H1 (cell line): ENCODE measurements around the gene BFSP2.

Experiments used
- BCL11A ChIP-seq, 2 experiments: IDR thresholded peaks; one replicate each; pipeline ENCODE4 v1.6.1; 2011; ENCODE audit warnings: low read depth in 2 of 2, low read length in 2 of 2, mild to moderate bottlenecking in 2 of 2
- EZH2 ChIP-seq: fragments of 200-600 bp; sonication (generic); IDR thresholded peaks from 2 replicates; pipeline ENCODE4 v1.7.1; 2012; ENCODE audit warnings: low read depth, mild to moderate bottlenecking, moderate library complexity, low read length, inconsistent platforms; ENCODE audit not compliant: severe bottlenecking
- FOSL1 ChIP-seq: IDR thresholded peaks from 2 replicates; pipeline ENCODE4 v1.6.1; 2011; ENCODE audit warnings: mild to moderate bottlenecking, low read depth, low read length, moderate library complexity; ENCODE audit not compliant: insufficient read depth
- GABPA ChIP-seq: IDR thresholded peaks from 2 replicates; pipeline ENCODE4 v1.6.1; 2011; ENCODE audit warnings: mild to moderate bottlenecking, low read length, moderate library complexity, borderline replicate concordance; ENCODE audit not compliant: insufficient read depth
- POLR2A ChIP-seq, 2 experiments: IDR thresholded peaks; 1 replicate in 1 of 2; 2 replicates in 1 of 2; pipeline ENCODE4 v1.6.1; 2011; ENCODE audit warnings: low read depth in 2 of 2, low read length in 2 of 2, mild to moderate bottlenecking in 2 of 2; ENCODE audit errors: control extremely low read depth in 1 of 2
- RFX5 ChIP-seq: IDR thresholded peaks from 2 replicates; pipeline ENCODE4 v1.6.1; 2011; ENCODE audit warnings: low read depth, low read length, improper control_type of control experiment, borderline replicate concordance
- SP1 ChIP-seq: IDR thresholded peaks from 2 replicates; pipeline ENCODE4 v1.6.1; 2011; ENCODE audit warnings: low read depth, low read length
- SRF ChIP-seq: IDR thresholded peaks from 2 replicates; pipeline ENCODE4 v1.6.1; 2011; ENCODE audit warnings: mild to moderate bottlenecking, low read depth, low read length, moderate library complexity
- TEAD4 ChIP-seq: IDR thresholded peaks from 2 replicates; pipeline ENCODE4 v1.6.1; 2012; ENCODE audit warnings: low read depth, low read length, inconsistent platforms, mixed read lengths
- YY1 ChIP-seq: IDR thresholded peaks from 2 replicates; pipeline ENCODE4 v1.6.1; 2011; ENCODE audit warnings: low read depth, mild to moderate bottlenecking, low read length
- TF ChIP-seq, protein P1 (sequence below), 3 experiments: IDR thresholded peaks; 1 replicate in 2 of 3; 2 replicates in 1 of 3; pipeline versions ENCODE4 v1.5.1 to v1.6.1; 2011; ENCODE audit warnings: low read length in 3 of 3, mild to moderate bottlenecking in 3 of 3, inconsistent platforms in 2 of 3, low read depth in 1 of 3, moderate library complexity in 1 of 3; ENCODE audit not compliant: insufficient read depth in 1 of 3; ENCODE audit errors: control extremely low read depth in 1 of 3
- TF ChIP-seq, protein P2 (sequence below): IDR thresholded peaks from 2 replicates; pipeline ENCODE4 v1.6.1; 2011; ENCODE audit warnings: low read length, improper control_type of control experiment
- TF ChIP-seq, protein P3 (sequence below): IDR thresholded peaks from 2 replicates; pipeline ENCODE4 v1.6.1; 2012; ENCODE audit warnings: low read length, inconsistent platforms

DNA sequence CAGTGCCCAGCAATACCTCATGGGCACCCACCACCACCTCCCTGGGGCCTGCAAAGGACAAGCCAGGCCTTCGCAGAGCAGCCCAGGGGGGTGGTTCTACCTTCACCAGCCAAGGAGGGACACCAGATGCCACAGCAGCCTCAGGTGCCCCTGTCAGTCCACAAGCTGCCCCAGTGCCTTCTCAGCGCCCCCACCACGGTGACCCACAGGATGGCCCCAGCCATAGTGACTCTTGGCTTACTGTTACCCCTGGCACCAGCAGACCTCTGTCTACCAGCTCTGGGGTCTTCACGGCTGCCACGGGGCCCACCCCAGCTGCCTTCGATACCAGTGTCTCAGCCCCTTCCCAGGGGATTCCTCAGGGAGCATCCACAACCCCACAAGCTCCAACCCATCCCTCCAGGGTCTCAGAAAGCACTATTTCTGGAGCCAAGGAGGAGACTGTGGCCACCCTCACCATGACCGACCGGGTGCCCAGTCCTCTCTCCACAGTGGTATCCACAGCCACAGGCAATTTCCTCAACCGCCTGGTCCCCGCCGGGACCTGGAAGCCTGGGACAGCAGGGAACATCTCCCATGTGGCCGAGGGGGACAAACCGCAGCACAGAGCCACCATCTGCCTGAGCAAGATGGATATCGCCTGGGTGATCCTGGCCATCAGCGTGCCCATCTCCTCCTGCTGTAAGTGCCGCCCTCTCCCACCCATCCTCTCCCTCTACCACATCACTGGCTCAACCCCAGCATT, 19.2 kb upstream of the BFSP2 start:
- TF ChIP-seq, protein P1, sequence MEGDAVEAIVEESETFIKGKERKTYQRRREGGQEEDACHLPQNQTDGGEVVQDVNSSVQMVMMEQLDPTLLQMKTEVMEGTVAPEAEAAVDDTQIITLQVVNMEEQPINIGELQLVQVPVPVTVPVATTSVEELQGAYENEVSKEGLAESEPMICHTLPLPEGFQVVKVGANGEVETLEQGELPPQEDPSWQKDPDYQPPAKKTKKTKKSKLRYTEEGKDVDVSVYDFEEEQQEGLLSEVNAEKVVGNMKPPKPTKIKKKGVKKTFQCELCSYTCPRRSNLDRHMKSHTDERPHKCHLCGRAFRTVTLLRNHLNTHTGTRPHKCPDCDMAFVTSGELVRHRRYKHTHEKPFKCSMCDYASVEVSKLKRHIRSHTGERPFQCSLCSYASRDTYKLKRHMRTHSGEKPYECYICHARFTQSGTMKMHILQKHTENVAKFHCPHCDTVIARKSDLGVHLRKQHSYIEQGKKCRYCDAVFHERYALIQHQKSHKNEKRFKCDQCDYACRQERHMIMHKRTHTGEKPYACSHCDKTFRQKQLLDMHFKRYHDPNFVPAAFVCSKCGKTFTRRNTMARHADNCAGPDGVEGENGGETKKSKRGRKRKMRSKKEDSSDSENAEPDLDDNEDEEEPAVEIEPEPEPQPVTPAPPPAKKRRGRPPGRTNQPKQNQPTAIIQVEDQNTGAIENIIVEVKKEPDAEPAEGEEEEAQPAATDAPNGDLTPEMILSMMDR (IDR thresholded peaks at IDR 0.05; ENCODE audit: control extremely low read depth in 1 of 3, insufficient read depth in 1 of 3, low read depth in 1 of 3, low read length in 3 of 3), result no peak
- TF ChIP-seq SP1 (no peak), TEAD4 (no peak), BCL11A (IDR thresholded peaks at IDR 0.05; ENCODE audit: low read depth in 2 of 2, low read length in 2 of 2) (no peak), GABPA (no peak), POLR2A (IDR thresholded peaks at IDR 0.05; ENCODE audit: control extremely low read depth in 1 of 2, low read depth in 2 of 2, low read length in 2 of 2) (no peak), FOSL1 (no peak), EZH2 (no peak), YY1 (no peak), SRF (no peak), RFX5 (no peak)
- TF ChIP-seq, protein P2, sequence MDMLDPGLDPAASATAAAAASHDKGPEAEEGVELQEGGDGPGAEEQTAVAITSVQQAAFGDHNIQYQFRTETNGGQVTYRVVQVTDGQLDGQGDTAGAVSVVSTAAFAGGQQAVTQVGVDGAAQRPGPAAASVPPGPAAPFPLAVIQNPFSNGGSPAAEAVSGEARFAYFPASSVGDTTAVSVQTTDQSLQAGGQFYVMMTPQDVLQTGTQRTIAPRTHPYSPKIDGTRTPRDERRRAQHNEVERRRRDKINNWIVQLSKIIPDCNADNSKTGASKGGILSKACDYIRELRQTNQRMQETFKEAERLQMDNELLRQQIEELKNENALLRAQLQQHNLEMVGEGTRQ, result no peak
- TF ChIP-seq, protein P3, sequence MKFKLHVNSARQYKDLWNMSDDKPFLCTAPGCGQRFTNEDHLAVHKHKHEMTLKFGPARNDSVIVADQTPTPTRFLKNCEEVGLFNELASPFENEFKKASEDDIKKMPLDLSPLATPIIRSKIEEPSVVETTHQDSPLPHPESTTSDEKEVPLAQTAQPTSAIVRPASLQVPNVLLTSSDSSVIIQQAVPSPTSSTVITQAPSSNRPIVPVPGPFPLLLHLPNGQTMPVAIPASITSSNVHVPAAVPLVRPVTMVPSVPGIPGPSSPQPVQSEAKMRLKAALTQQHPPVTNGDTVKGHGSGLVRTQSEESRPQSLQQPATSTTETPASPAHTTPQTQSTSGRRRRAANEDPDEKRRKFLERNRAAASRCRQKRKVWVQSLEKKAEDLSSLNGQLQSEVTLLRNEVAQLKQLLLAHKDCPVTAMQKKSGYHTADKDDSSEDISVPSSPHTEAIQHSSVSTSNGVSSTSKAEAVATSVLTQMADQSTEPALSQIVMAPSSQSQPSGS, result no peak
